Ishikawa (cell line): ENCODE data around the gene SLC19A3.
A peak's percentile ranks its signal among the peaks of the same experiment; 100 is the strongest.

ENCODE experiments used
- CEBPB ChIP-seq: IDR thresholded peaks from 2 replicates; pipeline ENCODE4 v1.6.1; 2012
- CREB1 ChIP-seq: IDR thresholded peaks from 2 replicates; pipeline ENCODE4 v1.6.1; 2012; ENCODE audit warnings: low read depth
- EGR1 ChIP-seq: IDR thresholded peaks from 2 replicates; pipeline ENCODE4 v1.6.1; 2012
- EP300 ChIP-seq: IDR thresholded peaks from 2 replicates; pipeline ENCODE4 v1.6.1; 2012; ENCODE audit warnings: borderline replicate concordance
- FOXM1 ChIP-seq: IDR thresholded peaks from 2 replicates; pipeline ENCODE4 v1.6.1; 2012; ENCODE audit warnings: low read depth, borderline replicate concordance
- NFIC ChIP-seq: IDR thresholded peaks from 2 replicates; pipeline ENCODE4 v1.6.1; 2012
- RAD21 ChIP-seq: IDR thresholded peaks from 2 replicates; pipeline ENCODE4 v1.6.1; 2012; ENCODE audit warnings: low read depth
- TAF1 ChIP-seq: IDR thresholded peaks from 2 replicates; pipeline ENCODE4 v1.6.1; 2012; ENCODE audit warnings: low read depth, mild to moderate bottlenecking
- TCF12 ChIP-seq: IDR thresholded peaks from 2 replicates; pipeline ENCODE4 v1.6.1; 2012; ENCODE audit warnings: low read depth
- TEAD4 ChIP-seq: IDR thresholded peaks from 2 replicates; pipeline ENCODE4 v1.6.1; 2012
- YY1 ChIP-seq: IDR thresholded peaks from 2 replicates; pipeline ENCODE4 v1.6.1; 2012; ENCODE audit warnings: low read depth
- ZBTB7A ChIP-seq: IDR thresholded peaks from 2 replicates; pipeline ENCODE4 v1.6.1; 2012; ENCODE audit warnings: low read depth
- TF ChIP-seq, protein P1 (sequence below): IDR thresholded peaks from 2 replicates; pipeline ENCODE4 v1.6.1; 2012
- TF ChIP-seq, protein P2 (sequence below): IDR thresholded peaks from 2 replicates; pipeline ENCODE4 v1.6.1; 2012
- TF ChIP-seq, protein P3 (sequence below): IDR thresholded peaks from 2 replicates; pipeline ENCODE4 v1.6.1; 2012; ENCODE audit warnings: low read depth, mild to moderate bottlenecking

SLC19A3 gene

DNA sequence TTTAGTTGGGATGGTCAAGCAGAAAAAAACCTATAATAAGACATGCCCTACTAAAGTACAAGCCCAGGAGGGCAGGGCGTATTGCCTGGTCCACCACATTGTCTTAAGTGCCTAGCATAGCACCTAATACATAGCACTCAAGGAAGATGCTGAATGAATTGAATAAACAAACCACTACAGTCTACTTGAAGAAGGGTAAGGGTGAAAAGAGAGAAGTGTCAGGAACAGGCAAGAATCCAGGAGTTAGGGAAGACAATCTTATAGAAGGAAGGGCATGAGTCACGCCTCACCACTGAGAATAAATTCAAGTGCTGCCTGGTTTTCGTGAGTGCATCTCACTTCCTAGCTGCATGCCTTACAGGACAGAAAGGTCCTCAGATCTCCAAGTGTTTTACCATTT lies 13.9 kb downstream of the SLC19A3 start:
- TF ChIP-seq, protein P1, sequence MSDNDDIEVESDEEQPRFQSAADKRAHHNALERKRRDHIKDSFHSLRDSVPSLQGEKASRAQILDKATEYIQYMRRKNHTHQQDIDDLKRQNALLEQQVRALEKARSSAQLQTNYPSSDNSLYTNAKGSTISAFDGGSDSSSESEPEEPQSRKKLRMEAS, result no peak
- TF ChIP-seq ZBTB7A (no peak), TEAD4 (no peak), YY1 (no peak), RAD21 (no peak), TCF12 (no peak), EGR1 (no peak), NFIC (no peak), CEBPB (no peak), CREB1 (no peak), FOXM1 (no peak), EP300 (no peak), TAF1 (no peak)
- TF ChIP-seq, protein P2, sequence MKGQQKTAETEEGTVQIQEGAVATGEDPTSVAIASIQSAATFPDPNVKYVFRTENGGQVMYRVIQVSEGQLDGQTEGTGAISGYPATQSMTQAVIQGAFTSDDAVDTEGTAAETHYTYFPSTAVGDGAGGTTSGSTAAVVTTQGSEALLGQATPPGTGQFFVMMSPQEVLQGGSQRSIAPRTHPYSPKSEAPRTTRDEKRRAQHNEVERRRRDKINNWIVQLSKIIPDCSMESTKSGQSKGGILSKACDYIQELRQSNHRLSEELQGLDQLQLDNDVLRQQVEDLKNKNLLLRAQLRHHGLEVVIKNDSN, result no peak
- TF ChIP-seq, protein P3, sequence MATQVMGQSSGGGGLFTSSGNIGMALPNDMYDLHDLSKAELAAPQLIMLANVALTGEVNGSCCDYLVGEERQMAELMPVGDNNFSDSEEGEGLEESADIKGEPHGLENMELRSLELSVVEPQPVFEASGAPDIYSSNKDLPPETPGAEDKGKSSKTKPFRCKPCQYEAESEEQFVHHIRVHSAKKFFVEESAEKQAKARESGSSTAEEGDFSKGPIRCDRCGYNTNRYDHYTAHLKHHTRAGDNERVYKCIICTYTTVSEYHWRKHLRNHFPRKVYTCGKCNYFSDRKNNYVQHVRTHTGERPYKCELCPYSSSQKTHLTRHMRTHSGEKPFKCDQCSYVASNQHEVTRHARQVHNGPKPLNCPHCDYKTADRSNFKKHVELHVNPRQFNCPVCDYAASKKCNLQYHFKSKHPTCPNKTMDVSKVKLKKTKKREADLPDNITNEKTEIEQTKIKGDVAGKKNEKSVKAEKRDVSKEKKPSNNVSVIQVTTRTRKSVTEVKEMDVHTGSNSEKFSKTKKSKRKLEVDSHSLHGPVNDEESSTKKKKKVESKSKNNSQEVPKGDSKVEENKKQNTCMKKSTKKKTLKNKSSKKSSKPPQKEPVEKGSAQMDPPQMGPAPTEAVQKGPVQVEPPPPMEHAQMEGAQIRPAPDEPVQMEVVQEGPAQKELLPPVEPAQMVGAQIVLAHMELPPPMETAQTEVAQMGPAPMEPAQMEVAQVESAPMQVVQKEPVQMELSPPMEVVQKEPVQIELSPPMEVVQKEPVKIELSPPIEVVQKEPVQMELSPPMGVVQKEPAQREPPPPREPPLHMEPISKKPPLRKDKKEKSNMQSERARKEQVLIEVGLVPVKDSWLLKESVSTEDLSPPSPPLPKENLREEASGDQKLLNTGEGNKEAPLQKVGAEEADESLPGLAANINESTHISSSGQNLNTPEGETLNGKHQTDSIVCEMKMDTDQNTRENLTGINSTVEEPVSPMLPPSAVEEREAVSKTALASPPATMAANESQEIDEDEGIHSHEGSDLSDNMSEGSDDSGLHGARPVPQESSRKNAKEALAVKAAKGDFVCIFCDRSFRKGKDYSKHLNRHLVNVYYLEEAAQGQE, result no peak

DNA sequence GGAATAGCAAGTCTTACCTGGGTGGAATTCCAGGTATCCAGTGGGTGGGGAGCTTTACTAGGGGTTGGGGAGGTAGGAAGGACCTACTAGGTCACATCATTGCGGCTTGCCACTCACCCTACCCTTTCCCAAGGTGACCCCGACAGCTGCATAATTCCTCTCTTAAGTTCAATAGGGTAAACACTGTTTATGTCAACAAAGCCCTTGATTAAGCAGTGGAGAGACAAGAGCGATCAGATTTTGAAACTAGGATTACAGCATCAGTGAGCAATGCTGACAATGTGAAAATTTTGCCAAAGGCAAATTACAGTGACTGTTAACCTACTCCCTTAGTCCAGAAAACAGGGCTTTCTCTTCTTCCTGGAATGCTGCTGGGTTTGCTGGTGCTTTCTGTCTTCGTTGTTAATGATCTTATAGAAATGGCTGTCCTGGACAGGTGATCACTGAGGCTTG lies 14.5 kb downstream of the SLC19A3 start:
- TF ChIP-seq NFIC (peak; percentile 29; the same call in 1 of the 2 replicates), TEAD4 (peak; percentile 84)
- TF ChIP-seq, protein P3, result no peak

DNA sequence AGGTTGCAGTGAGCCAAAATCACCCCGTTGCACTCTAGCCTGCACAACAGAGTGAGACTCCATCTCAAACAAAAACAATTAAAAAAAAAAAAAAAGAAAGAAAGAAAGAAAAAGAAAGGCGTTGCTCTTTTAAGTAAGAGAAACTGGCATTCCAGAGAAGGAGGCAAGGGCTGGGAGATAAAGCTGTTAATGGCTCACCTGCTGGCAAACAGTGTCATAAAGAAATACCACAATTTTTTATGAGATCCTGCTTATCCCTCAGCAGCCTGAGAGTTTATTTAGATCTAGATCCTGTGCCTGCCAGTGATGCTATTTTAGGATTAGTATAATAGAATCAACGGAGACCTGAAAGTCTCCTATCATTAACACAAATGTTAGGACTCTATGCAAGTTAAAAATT lies 16.3 kb downstream of the SLC19A3 start:
- TF ChIP-seq, protein P2, result no peak
- TF ChIP-seq, protein P3, result no peak
- TF ChIP-seq, protein P1, result no peak
- no peak for TF ChIP-seq FOXM1

DNA sequence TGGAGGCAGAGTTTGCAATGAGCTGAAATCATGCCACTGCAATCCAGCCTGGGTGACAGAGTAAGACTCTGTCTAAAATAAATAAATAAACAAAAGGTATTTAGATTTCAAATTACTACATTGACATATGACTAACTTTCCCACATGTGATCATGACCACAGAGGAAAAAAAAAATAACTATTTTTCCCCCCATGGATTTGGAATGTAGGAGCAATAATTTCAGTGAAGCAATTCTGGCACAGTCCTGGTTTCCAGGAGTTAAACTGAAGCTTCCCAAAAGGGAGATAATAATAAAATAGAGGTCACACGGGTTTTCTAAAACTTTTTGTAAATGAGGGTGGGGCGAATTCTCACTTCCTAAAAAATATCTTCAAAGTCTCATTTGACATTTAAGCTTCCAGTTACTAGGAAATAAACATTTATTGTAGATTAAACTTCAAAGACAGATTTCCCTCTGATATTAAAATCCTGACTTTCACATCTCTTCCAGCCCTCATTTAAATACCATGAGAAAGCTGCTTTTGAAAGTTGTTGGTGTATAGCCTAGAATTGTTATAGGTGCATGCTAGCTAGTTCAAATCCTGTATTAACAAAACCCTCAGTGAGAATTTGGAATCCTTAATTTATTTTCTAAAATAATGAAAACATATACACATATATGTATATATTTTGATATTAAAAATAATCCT lies 20.7 kb downstream of the SLC19A3 start:
- TF ChIP-seq, protein P3, result no peak
- no peak for TF ChIP-seq CEBPB
- TF ChIP-seq, protein P1, result no peak
- no peak for TF ChIP-seq NFIC
- TF ChIP-seq RAD21, result no peak
- TF ChIP-seq FOXM1, result no peak
- no peak for TF ChIP-seq EGR1
- no peak for TF ChIP-seq CREB1
- TF ChIP-seq TAF1, result no peak
- TF ChIP-seq TCF12, result no peak
- no peak for TF ChIP-seq TEAD4
- TF ChIP-seq YY1, result no peak
